HG02981 (cell line): ENCODE results near the gene PROSER3.

Experiments used
- ATAC-seq: cut with Tn5 transposase; IDR thresholded peaks from one replicate; pipeline ENCODE4 v1.9.1; 2021; ENCODE audit warnings: mild to moderate bottlenecking, moderate library complexity; ENCODE audit not compliant: unreplicated experiment

The PROSER3 gene

GRCh38 chr19:35816846-35817245 lies 58.9 kb downstream of the PROSER3 start:
- no peak for ATAC-seq

- no peak for ATAC-seq
Observed at GRCh38 chr19:35818445-35818844, 60.5 kb downstream of the PROSER3 start.
